ENCODE measurements around the gene ZNF274. TPM values are rescaled to one million over a fixed set of nuclear protein-coding genes. Genes with fewer than 3 reads are reported as not detected.

Gene ZNF274
- 20.5 and 22.0 TPM in 2 replicates for total RNA-seq

GRCh38 chr19:58182989-58183816 lies at the start of gene ZNF274:
ZNF274 (plus strand) TSS chr19:58183061; CDS start chr19:58183966, 905 bp downstream.

GRCh38 chr19:58150328-58150921 lies 32.4 kb upstream of the ZNF274 start, which contains the start of gene ZNF329:
ZNF329 (minus strand) TSS chr19:58150789; CDS start chr19:58129503, 21,286 bp downstream.

GRCh38 chr19:58228585-58229254 lies 45.9 kb downstream of the ZNF274 start, which contains the start of gene ZNF544:
ZNF544 (plus strand) TSS chr19:58228914; CDS start chr19:58244024, 15,110 bp downstream.

Other genes starting within 250 kb of the ZNF274 start
- gene ZNF418, start 247.7 kb upstream of the ZNF274 start, total RNA-seq, result 0.29 and 1.8 TPM in 2 replicates
- gene ZNF256, start 235.4 kb upstream of the ZNF274 start, total RNA-seq, result 0.29 and 3.5 TPM in 2 replicates
- gene C19orf18, start 208.5 kb upstream of the ZNF274 start, total RNA-seq, result not detected in 2 replicates
- gene ZNF606, start 180.2 kb upstream of the ZNF274 start, total RNA-seq, result 1.7 and 6.4 TPM in 2 replicates
- gene ZSCAN1, start 149.0 kb upstream of the ZNF274 start, total RNA-seq, result not detected in 2 replicates
- 0.58 and 2.5 TPM in 2 replicates for gene ZNF135, start 123.8 kb upstream of the ZNF274 start, total RNA-seq
- 22.2 and 43.2 TPM in 2 replicates for gene ZSCAN18, start 84.8 kb upstream of the ZNF274 start, total RNA-seq
- gene ZNF329, start 32.3 kb upstream of the ZNF274 start, total RNA-seq, result 6.9 and 8.6 TPM in 2 replicates
- gene ZNF544, start 45.9 kb downstream of the ZNF274 start, total RNA-seq, result 36.3 and 40.4 TPM in 2 replicates
- 2.1 and 4.0 TPM in 2 replicates for gene ZNF8, start 95.9 kb downstream of the ZNF274 start, total RNA-seq
- 27.1 and 40.8 TPM in 2 replicates for gene ERVK3-1, start 122.3 kb downstream of the ZNF274 start, total RNA-seq
- gene ZSCAN22, start 143.9 kb downstream of the ZNF274 start, total RNA-seq, result 1.2 and 3.0 TPM in 2 replicates
- gene A1BG, start 170.4 kb downstream of the ZNF274 start, total RNA-seq, result 7.5 and 31.5 TPM in 2 replicates
- not detected in 2 replicates for gene ZNF497, start 179.7 kb downstream of the ZNF274 start, total RNA-seq
- gene ZNF837, start 198.0 kb downstream of the ZNF274 start, total RNA-seq, result 2.1 and 4.3 TPM in 2 replicates
- 2,786 and 3,048 TPM in 2 replicates for gene RPS5, start 204.2 kb downstream of the ZNF274 start, total RNA-seq
- gene RNF225, start 212.6 kb downstream of the ZNF274 start, total RNA-seq, result not detected in 2 replicates
- gene ZNF584, start 225.6 kb downstream of the ZNF274 start, total RNA-seq, result 7.5 and 13.3 TPM in 2 replicates